Measurements from ENCODE around the gene MEGF6. TPM values are rescaled to one million over a fixed set of nuclear protein-coding genes. Genes with fewer than 3 reads are reported as not detected.

MEGF6 gene
- total RNA-seq, 2 donors from 2014 or later: 67.3 to 82.5 TPM

DNA sequence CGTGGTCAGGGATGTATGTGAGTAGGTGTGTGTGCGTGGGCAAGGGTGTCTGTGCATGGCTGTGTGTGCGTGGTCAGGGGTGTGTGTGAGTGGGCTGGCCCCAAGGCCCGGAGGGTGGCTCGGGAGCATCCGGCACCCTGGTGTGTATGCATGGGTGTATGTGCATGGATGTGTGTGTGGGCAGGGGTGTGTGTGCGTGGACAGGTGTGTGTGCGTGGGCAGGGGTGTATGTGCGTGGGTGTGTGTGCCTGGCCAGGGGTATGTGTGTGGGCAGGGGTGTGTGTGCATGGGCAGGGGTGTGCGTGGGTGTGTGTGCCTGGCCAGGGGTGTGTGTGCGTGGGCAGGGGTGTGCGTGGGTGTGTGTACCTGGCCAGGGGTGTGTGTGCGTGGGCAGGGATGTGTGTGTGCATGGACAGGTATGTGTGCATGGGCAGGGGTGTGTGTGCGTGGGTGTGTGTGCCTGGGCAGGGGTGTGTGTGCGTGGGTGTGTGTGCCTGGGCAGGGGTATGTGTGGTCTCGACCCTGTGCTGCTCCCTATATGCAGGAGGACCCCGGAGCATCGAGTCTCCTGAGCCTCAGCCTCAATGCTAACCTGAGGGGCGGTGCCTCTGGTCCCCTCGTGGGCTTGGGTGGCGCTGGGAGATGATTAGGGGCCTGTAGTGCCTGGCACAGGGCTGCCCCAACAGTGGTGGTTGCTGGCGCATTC lies 140.5 kb downstream of the MEGF6 start:
- Histone ChIP-seq H3K27ac (peak overlapping the region in 1 of 2 donors; percentile 46), H3K4me1 (replicated peaks) (no peaks in the 10 kb centered on the region), H3K9me3 (no peaks in the 10 kb centered on the region), H3K36me3 (no peaks in the 10 kb centered on the region), H3K27me3 (replicated peaks; ENCODE audit: insufficient read depth) (no peaks in the 10 kb centered on the region), H3K4me3 (no peak overlapping the region)
- intact Hi-C loops (cut with DNase I): no loop called here
- no peak for DNase-seq (ENCODE audit: low spot score)
- WGBS: 83% methylated on average over 22 of the region's 22 CpGs
- TF ChIP-seq POLR2AphosphoS5 (IDR thresholded peaks at IDR 0.05) (no peak), POLR2A (IDR thresholded peaks at IDR 0.05) (no peak)
- TF ChIP-seq, protein P1, sequence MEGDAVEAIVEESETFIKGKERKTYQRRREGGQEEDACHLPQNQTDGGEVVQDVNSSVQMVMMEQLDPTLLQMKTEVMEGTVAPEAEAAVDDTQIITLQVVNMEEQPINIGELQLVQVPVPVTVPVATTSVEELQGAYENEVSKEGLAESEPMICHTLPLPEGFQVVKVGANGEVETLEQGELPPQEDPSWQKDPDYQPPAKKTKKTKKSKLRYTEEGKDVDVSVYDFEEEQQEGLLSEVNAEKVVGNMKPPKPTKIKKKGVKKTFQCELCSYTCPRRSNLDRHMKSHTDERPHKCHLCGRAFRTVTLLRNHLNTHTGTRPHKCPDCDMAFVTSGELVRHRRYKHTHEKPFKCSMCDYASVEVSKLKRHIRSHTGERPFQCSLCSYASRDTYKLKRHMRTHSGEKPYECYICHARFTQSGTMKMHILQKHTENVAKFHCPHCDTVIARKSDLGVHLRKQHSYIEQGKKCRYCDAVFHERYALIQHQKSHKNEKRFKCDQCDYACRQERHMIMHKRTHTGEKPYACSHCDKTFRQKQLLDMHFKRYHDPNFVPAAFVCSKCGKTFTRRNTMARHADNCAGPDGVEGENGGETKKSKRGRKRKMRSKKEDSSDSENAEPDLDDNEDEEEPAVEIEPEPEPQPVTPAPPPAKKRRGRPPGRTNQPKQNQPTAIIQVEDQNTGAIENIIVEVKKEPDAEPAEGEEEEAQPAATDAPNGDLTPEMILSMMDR (IDR thresholded peaks at IDR 0.05): no peak

DNA sequence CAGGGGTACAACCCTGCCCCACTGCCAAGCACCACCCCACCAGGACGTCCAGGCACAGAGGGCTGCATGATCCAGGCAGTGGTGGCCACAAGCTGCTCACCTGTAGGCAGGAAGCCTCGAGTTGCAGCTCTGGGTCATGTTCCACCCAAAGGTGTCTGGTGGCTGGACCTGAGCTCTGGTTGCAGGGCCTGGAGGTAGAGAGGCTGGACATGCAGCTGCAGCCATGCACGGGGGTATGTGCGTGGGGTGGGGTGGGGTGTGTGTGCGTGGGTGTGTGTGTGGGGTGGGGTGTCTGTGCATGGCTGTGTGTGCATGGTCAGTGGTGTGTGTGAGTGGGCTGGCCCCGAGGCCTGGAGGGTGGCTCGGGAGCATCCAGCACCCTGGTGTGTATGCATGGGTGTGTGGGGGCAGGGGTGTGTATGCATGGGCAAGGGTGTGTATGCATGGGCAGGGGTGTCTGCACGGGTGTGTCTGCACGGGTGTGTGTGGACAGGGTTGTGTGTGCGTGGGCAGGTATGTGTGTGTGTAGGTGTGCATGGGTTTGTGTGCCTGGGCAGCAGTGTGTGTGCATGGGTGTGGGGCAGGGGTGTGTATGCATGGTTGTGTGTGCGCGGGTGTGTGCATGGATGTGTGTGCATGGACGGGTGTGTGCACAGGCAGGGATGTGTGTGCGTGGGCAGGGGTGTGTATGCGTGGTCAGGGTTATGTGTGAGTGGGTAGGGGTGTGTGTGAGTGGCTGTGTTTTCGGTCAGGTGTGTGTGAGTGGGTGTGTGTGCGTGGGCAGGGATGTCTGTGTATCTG lies 141.3 kb downstream of the MEGF6 start:
- 90% methylated on average over 17 of the region's 17 CpGs for WGBS
- Histone ChIP-seq H3K4me1 (replicated peaks) (no peaks in the 10 kb centered on the region), H3K36me3 (no peaks in the 10 kb centered on the region), H3K9me3 (no peaks in the 10 kb centered on the region), H3K27ac (no peak overlapping the region), H3K4me3 (no peak overlapping the region), H3K27me3 (replicated peaks; ENCODE audit: insufficient read depth) (no peaks in the 10 kb centered on the region)
- no peak for TF ChIP-seq POLR2AphosphoS5 (IDR thresholded peaks at IDR 0.05)
- TF ChIP-seq, protein P1 (IDR thresholded peaks at IDR 0.05): no peak
- TF ChIP-seq POLR2A (IDR thresholded peaks at IDR 0.05): no peak
- DNase-seq (ENCODE audit: low spot score): no peak
- intact Hi-C loops (cut with DNase I): no loop called here

DNA sequence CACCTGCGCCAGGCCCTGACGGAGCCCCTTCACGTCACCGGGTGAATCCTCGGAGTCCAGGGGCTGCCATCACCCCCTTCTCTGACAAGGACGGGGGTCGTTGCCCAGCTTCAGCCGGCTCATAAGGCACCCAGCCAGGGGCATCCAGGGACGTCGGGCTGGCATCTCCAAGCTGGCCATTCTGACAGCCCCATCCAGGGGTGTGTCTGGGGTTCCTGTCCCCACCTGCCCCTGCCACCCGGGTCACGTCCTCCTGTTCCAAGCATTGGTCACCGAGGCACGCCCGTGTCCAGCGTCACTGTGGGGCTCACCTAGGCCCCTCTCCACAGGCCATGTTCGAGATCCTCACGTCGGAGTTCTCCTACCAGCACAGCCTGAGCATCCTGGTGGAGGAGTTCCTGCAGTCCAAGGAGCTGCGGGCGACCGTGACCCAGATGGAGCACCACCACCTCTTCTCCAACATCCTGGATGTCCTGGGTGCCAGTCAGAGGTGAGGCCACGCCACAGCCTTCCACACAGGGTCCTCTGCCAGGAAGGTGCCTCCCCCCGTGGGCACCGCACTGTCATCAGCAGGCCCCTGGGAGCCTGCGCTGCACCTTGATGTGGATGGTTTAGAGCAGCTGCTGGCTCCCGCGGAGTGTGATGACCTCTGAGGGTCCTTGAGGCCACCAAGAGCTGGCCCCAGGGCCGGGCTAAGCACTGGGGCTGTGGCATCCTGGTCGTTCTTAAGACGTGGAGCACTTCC lies 142.0 kb downstream of the MEGF6 start:
- no peaks in the 10 kb centered on the region for H3K9me3 ChIP-seq
- WGBS: 89% methylated on average over 21 of the region's 31 CpGs
- no peaks in the 10 kb centered on the region for H3K27me3 ChIP-seq (replicated peaks; ENCODE audit: insufficient read depth)
- no peaks in the 10 kb centered on the region for H3K36me3 ChIP-seq
- H3K27ac ChIP-seq: no peak overlapping the region
- TF ChIP-seq, protein P1 (IDR thresholded peaks at IDR 0.05): no peak
- no peak for TF ChIP-seq POLR2A (IDR thresholded peaks at IDR 0.05)
- TF ChIP-seq POLR2AphosphoS5 (IDR thresholded peaks at IDR 0.05): no peak
- intact Hi-C loops (cut with DNase I): no loop called here
- no peak overlapping the region for H3K4me3 ChIP-seq
- no peaks in the 10 kb centered on the region for H3K4me1 ChIP-seq (replicated peaks)
- no peak for DNase-seq (ENCODE audit: low spot score)

DNA sequence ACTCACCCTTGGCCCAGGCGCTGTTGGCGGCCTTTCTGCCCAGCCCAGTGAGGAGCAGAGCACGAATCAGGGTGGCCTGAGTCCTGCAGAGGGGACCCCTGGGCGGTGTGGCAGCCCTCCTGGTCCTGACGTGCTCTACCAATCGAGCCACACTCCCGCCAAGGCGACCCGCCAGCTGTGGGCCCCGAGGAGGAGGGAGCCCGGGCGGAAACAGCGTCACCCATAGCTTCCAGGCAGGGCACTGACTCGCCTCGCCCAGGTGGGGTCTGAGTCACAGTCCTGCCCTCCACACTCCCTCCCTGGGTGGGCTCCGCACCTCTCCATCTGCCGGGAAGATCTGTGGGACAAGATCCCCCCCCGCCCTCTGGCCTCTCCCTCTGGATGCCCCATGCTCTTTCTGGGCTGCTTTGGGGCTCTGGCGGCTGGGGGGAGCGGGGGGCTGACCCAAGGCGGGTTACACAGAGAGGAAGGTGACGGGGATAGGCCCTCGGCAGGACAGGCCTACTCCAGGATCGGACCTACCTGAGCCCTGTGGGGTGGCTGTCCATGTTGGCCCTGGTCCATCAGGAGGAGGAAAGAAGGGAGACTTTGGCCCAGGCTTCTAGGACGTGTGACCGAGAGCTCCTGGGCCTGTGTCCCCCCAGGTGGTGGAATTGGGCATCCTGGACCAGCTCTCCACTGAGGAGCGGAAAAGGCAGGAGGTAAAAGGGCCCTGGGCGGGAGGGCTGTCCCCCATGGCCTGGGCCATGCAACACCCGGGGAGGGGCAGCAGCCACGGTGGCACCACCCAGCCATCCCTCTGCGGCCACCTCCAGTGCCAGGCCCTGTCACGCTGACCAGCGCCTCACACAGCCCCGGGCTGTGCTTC lies 142.8 kb downstream of the MEGF6 start:
- H3K4me1 ChIP-seq (replicated peaks): no peaks in the 10 kb centered on the region
- H3K9me3 ChIP-seq: no peaks in the 10 kb centered on the region
- no peak overlapping the region for H3K4me3 ChIP-seq
- H3K27ac ChIP-seq: no peak overlapping the region
- TF ChIP-seq POLR2AphosphoS5 (IDR thresholded peaks at IDR 0.05) (no peak), POLR2A (IDR thresholded peaks at IDR 0.05) (no peak)
- TF ChIP-seq, protein P1 (IDR thresholded peaks at IDR 0.05): no peak
- 79% methylated on average over 33 of the region's 34 CpGs for WGBS
- no peaks in the 10 kb centered on the region for H3K36me3 ChIP-seq
- no peaks in the 10 kb centered on the region for H3K27me3 ChIP-seq (replicated peaks; ENCODE audit: insufficient read depth)
- intact Hi-C loops (cut with DNase I): no loop called here
- no peak for DNase-seq (ENCODE audit: low spot score)
